Ishikawa (cell line): ENCODE results near the gene ARF5.

Source experiments
- CEBPB ChIP-seq: IDR thresholded peaks from 2 replicates; pipeline ENCODE4 v1.6.1; 2012
- CREB1 ChIP-seq: IDR thresholded peaks from 2 replicates; pipeline ENCODE4 v1.6.1; 2012; ENCODE audit warnings: low read depth
- EGR1 ChIP-seq: IDR thresholded peaks from 2 replicates; pipeline ENCODE4 v1.6.1; 2012
- EP300 ChIP-seq: IDR thresholded peaks from 2 replicates; pipeline ENCODE4 v1.6.1; 2012; ENCODE audit warnings: borderline replicate concordance
- FOXM1 ChIP-seq: IDR thresholded peaks from 2 replicates; pipeline ENCODE4 v1.6.1; 2012; ENCODE audit warnings: low read depth, borderline replicate concordance
- MAX ChIP-seq: IDR thresholded peaks from 2 replicates; pipeline ENCODE4 v1.6.1; 2012
- NFIC ChIP-seq: IDR thresholded peaks from 2 replicates; pipeline ENCODE4 v1.6.1; 2012
- RAD21 ChIP-seq: IDR thresholded peaks from 2 replicates; pipeline ENCODE4 v1.6.1; 2012; ENCODE audit warnings: low read depth
- REST ChIP-seq: IDR thresholded peaks from 2 replicates; pipeline ENCODE4 v1.6.1; 2012; ENCODE audit warnings: low read depth, mild to moderate bottlenecking
- TAF1 ChIP-seq: IDR thresholded peaks from 2 replicates; pipeline ENCODE4 v1.6.1; 2012; ENCODE audit warnings: low read depth, mild to moderate bottlenecking
- TCF12 ChIP-seq: IDR thresholded peaks from 2 replicates; pipeline ENCODE4 v1.6.1; 2012; ENCODE audit warnings: low read depth
- TEAD4 ChIP-seq: IDR thresholded peaks from 2 replicates; pipeline ENCODE4 v1.6.1; 2012
- USF1 ChIP-seq: IDR thresholded peaks from 2 replicates; pipeline ENCODE4 v1.6.1; 2012
- YY1 ChIP-seq: IDR thresholded peaks from 2 replicates; pipeline ENCODE4 v1.6.1; 2012; ENCODE audit warnings: low read depth
- ZBTB7A ChIP-seq: IDR thresholded peaks from 2 replicates; pipeline ENCODE4 v1.6.1; 2012; ENCODE audit warnings: low read depth

Gene ARF5

GRCh38 chr7:127551941-127552340, 36.3 kb upstream of the ARF5 start:
- no peak for TF ChIP-seq RAD21
- TF ChIP-seq CEBPB = no peak
- TF ChIP-seq ZBTB7A = no peak
- TF ChIP-seq REST = no peak
- no peak for TF ChIP-seq CREB1
- TF ChIP-seq NFIC = no peak
- no peak for TF ChIP-seq EP300
- TF ChIP-seq USF1 = no peak
- TF ChIP-seq TCF12 = no peak
- TF ChIP-seq EGR1 = no peak
- no peak for TF ChIP-seq TEAD4
- TF ChIP-seq MAX = no peak
- TF ChIP-seq TAF1 = no peak
- TF ChIP-seq YY1 = no peak
- no peak for TF ChIP-seq FOXM1

GRCh38 chr7:127556404-127556803, 31.8 kb upstream of the ARF5 start:
- TF ChIP-seq USF1 = no peak
- TF ChIP-seq CREB1 = no peak
- no peak for TF ChIP-seq RAD21
- no peak for TF ChIP-seq EP300
- no peak for TF ChIP-seq TAF1
- no peak for TF ChIP-seq CEBPB
- no peak for TF ChIP-seq TEAD4
- no peak for TF ChIP-seq REST

GRCh38 chr7:127557803-127558202, 30.4 kb upstream of the ARF5 start:
- TF ChIP-seq NFIC = no peak
- no peak for TF ChIP-seq CEBPB
- TF ChIP-seq YY1 = no peak
- no peak for TF ChIP-seq TCF12
- TF ChIP-seq USF1 = no peak
- TF ChIP-seq EP300 = no peak
- TF ChIP-seq REST = no peak
- no peak for TF ChIP-seq FOXM1
- no peak for TF ChIP-seq TAF1
- TF ChIP-seq ZBTB7A = no peak
- TF ChIP-seq EGR1 = no peak
- no peak for TF ChIP-seq TEAD4
- no peak for TF ChIP-seq CREB1
- TF ChIP-seq RAD21 = no peak
- TF ChIP-seq MAX = no peak

- TF ChIP-seq NFIC (no peak), TEAD4 (no peak), MAX (no peak), REST (no peak), CREB1 (no peak), RAD21 (no peak), CEBPB (no peak), FOXM1 (no peak), EP300 (no peak), USF1 (no peak), ZBTB7A (no peak), TCF12 (no peak), EGR1 (no peak), YY1 (no peak), TAF1 (no peak)
Observed at GRCh38 chr7:127566242-127566641, 22.0 kb upstream of the ARF5 start.
